Keratinocyte (primary cell): Measurements from ENCODE around the gene C1orf50. TPM values are rescaled to one million over a fixed set of nuclear protein-coding genes. Genes with fewer than 3 reads are reported as not detected.

Experiments
- DNase-seq: peaks from one replicate; pipeline ENCODE4 v3.0.0-alpha.2; 2011; ENCODE audit warnings: low read depth, missing footprints, low spot score
- FAIRE-seq: peaks from 2 replicates; lab custom pipeline; 2011; peaks lifted over from hg19 to GRCh38; lab: Jason Lieb, UNC
- H2AFZ ChIP-seq: 2 replicates; pipeline ENCODE4 v1.6.0; 2012; ENCODE audit warnings: low read length, control low read depth, inconsistent platforms; ENCODE audit not compliant: control insufficient read depth
- H3K27ac ChIP-seq: 2 replicates; pipeline ENCODE4 v1.5.1; 2011; ENCODE audit warnings: low read length; ENCODE audit not compliant: control insufficient read depth, insufficient read depth
- H3K27me3 ChIP-seq: 3 replicates; pipeline ENCODE4 v1.6.0; 2011; ENCODE audit warnings: low read length; ENCODE audit not compliant: control insufficient read depth, insufficient read depth; ENCODE audit errors: extremely low read depth
- H3K36me3 ChIP-seq, 2 experiments: 2 replicates in 1 of 2; 3 replicates in 1 of 2; pipeline ENCODE4 v1.5.1; 2011; ENCODE audit warnings: low read length in 2 of 2, mild to moderate bottlenecking in 1 of 2; ENCODE audit not compliant: control insufficient read depth in 2 of 2, insufficient read depth in 2 of 2; ENCODE audit errors: extremely low read depth in 1 of 2
- H3K4me1 ChIP-seq: 3 replicates; pipeline ENCODE4 v1.5.1; 2011; ENCODE audit warnings: low read length; ENCODE audit not compliant: control insufficient read depth, insufficient read depth; ENCODE audit errors: extremely low read depth
- H3K4me2 ChIP-seq: 3 replicates; pipeline ENCODE4 v1.6.0; 2011; ENCODE audit warnings: low read depth, low read length; ENCODE audit not compliant: control insufficient read depth, insufficient read depth; ENCODE audit errors: extremely low read depth
- H3K4me3 ChIP-seq, 3 experiments: fragments of 200-600 bp in 1 of 3; sonication (generic) in 1 of 3; 2 replicates in 2 of 3; 3 replicates in 1 of 3; pipeline ENCODE4 v1.5.1; 2011 to 2016; ENCODE audit warnings: low read length in 3 of 3, mild to moderate bottlenecking in 3 of 3, control low read depth in 2 of 3, inconsistent platforms in 1 of 3, low read depth in 1 of 3, mixed read lengths in 1 of 3, mixed run types in 1 of 3, moderate library complexity in 1 of 3; ENCODE audit not compliant: control insufficient read depth in 2 of 3, insufficient read depth in 2 of 3; ENCODE audit errors: extremely low read depth in 1 of 3
- H3K79me2 ChIP-seq: 2 replicates; pipeline ENCODE4 v1.6.0; 2012; ENCODE audit warnings: low read length; ENCODE audit not compliant: control insufficient read depth, insufficient read depth
- H3K9ac ChIP-seq: 3 replicates; pipeline ENCODE4 v1.6.0; 2011; ENCODE audit warnings: low read length; ENCODE audit not compliant: control insufficient read depth, insufficient read depth; ENCODE audit errors: extremely low read depth
- H3K9me1 ChIP-seq: 3 replicates; pipeline ENCODE4 v1.6.0; 2011; ENCODE audit warnings: low read length; ENCODE audit not compliant: control insufficient read depth, insufficient read depth; ENCODE audit errors: extremely low read depth
- H3K9me3 ChIP-seq: 2 replicates; pipeline ENCODE4 v1.5.1; 2012; ENCODE audit warnings: low read depth, low read length; ENCODE audit not compliant: control insufficient read depth
- H4K20me1 ChIP-seq: 3 replicates; pipeline ENCODE4 v1.6.0; 2011; ENCODE audit warnings: low read length; ENCODE audit not compliant: control insufficient read depth, insufficient read depth; ENCODE audit errors: extremely low read depth
- CTCF ChIP-seq, 3 experiments: IDR thresholded peaks in 1 of 3; conservative IDR thresholded peaks in 1 of 3; optimal IDR thresholded peaks in 1 of 3; 2 replicates in 2 of 3; 3 replicates in 1 of 3; pipeline versions ENCODE3 to v1.5.1; 2011; ENCODE audit warnings: low read length in 3 of 3, mild to moderate bottlenecking in 3 of 3, moderate library complexity in 2 of 3, control low read depth in 1 of 3, inconsistent platforms in 1 of 3; ENCODE audit not compliant: insufficient read depth in 2 of 3; ENCODE audit errors: extremely low read depth in 1 of 3
- EZH2 ChIP-seq: IDR thresholded peaks from one replicate; pipeline ENCODE4 v1.6.1; 2012; ENCODE audit warnings: inconsistent platforms, mild to moderate bottlenecking, low read length, moderate library complexity
- dilution Hi-C: fragments of 300-500 bp; cut with MboI; formaldehyde crosslinking; loops from one replicate; pipeline ENCODE4 v1.7.0; 2020; ENCODE audit warnings: low sequenced_read_pairs; ENCODE audit not compliant: extremely low pct_ligation_motif_present
- polyA plus RNA-seq, 5 experiments: library from polyadenylated mRNA; depleted of rRNA in 3 of 5; stranded (reverse) in 3 of 5; stranded (forward) in 1 of 5; unstranded in 1 of 5; fragments of >200 nt; gene quantifications; 1 replicate in 1 of 5; 2 replicates in 3 of 5; 3 replicates in 1 of 5; pipeline versions ENCODE4 v1.2.1 to v1.2.3, GENCODE V29; 2011 to 2012; ENCODE audit warnings: missing spikeins in 2 of 5, low read depth in 1 of 5, low replicate concordance in 1 of 5

Gene C1orf50
- polyA plus RNA-seq, 1 donor (not counting 4 experiments of a cell fraction or from before 2014, with no cell fraction given): 9.6 TPM

GRCh38 chr1:42742141-42742540 is 24.9 kb upstream of the C1orf50 start:
- DNase-seq (no peak), FAIRE-seq (peak; percentile 67)
- Histone ChIP-seq H3K79me2 (no peaks in the 10 kb centered on the region), H3K4me3 (no peak overlapping the region), H2AFZ (peak overlapping the region; percentile 9), H3K9ac (peak overlapping the region; percentile 65), H3K27ac (peak overlapping the region; percentile 93), H3K9me3 (no peaks in the 10 kb centered on the region), H3K9me1 (peaks cover 2% of the 10 kb centered on the region), H3K36me3 (peaks cover 3 to 7% of the 10 kb centered on the region in 2 experiments), H3K4me1 (peaks cover 27% of the 10 kb centered on the region), H3K27me3 (no peaks in the 10 kb centered on the region), H3K4me2 (peak overlapping the region; percentile 86), H4K20me1 (no peaks in the 10 kb centered on the region)
- dilution Hi-C loops: no loop called here
- no peak for TF ChIP-seq CTCF (optimal IDR thresholded peaks at IDR 0.05 in 1 of 3, IDR thresholded peaks at IDR 0.05 in 1 of 3, conservative IDR thresholded peaks at IDR 0.05 in 1 of 3; ENCODE audit: extremely low read depth in 1 of 3, insufficient read depth in 2 of 3, low read length in 3 of 3)

- Histone ChIP-seq H3K9ac (peak overlapping the region; percentile 65), H3K36me3 (peaks cover 5 to 12% of the 10 kb centered on the region in 2 experiments), H3K27ac (peak overlapping the region; percentile 93), H3K4me2 (peak overlapping the region; percentile 86), H3K4me3 (peak overlapping the region in 2 of 3 experiments; percentile 14 to 47), H4K20me1 (no peaks in the 10 kb centered on the region), H3K79me2 (no peaks in the 10 kb centered on the region), H3K27me3 (no peaks in the 10 kb centered on the region), H3K9me3 (no peaks in the 10 kb centered on the region), H3K4me1 (peaks cover 23% of the 10 kb centered on the region), H2AFZ (peak overlapping the region; percentile 82), H3K9me1 (peaks cover 2% of the 10 kb centered on the region)
- dilution Hi-C loops: no loop called here
- TF ChIP-seq EZH2 (no peak), CTCF (optimal IDR thresholded peaks at IDR 0.05 in 1 of 3, IDR thresholded peaks at IDR 0.05 in 1 of 3, conservative IDR thresholded peaks at IDR 0.05 in 1 of 3; ENCODE audit: extremely low read depth in 1 of 3, insufficient read depth in 2 of 3, low read length in 3 of 3) (no peak)
- FAIRE-seq (no peak), DNase-seq (no peak)
Observed at GRCh38 chr1:42742617-42743316, 24.3 kb upstream of the C1orf50 start.
